GM18868 (cell line): ENCODE measurements around the gene BEAN1.

ENCODE experiments used
- ATAC-seq: cut with Tn5 transposase; IDR thresholded peaks from one replicate; pipeline ENCODE4 v1.9.1; 2021; ENCODE audit warnings: mild to moderate bottlenecking, moderate library complexity; ENCODE audit not compliant: unreplicated experiment

BEAN1 gene, protein sequence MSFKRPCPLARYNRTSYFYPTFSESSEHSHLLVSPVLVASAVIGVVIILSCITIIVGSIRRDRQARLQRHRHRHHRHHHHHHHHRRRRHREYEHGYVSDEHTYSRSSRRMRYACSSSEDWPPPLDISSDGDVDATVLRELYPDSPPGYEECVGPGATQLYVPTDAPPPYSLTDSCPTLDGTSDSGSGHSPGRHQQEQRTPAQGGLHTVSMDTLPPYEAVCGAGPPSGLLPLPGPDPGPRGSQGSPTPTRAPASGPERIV

DNA sequence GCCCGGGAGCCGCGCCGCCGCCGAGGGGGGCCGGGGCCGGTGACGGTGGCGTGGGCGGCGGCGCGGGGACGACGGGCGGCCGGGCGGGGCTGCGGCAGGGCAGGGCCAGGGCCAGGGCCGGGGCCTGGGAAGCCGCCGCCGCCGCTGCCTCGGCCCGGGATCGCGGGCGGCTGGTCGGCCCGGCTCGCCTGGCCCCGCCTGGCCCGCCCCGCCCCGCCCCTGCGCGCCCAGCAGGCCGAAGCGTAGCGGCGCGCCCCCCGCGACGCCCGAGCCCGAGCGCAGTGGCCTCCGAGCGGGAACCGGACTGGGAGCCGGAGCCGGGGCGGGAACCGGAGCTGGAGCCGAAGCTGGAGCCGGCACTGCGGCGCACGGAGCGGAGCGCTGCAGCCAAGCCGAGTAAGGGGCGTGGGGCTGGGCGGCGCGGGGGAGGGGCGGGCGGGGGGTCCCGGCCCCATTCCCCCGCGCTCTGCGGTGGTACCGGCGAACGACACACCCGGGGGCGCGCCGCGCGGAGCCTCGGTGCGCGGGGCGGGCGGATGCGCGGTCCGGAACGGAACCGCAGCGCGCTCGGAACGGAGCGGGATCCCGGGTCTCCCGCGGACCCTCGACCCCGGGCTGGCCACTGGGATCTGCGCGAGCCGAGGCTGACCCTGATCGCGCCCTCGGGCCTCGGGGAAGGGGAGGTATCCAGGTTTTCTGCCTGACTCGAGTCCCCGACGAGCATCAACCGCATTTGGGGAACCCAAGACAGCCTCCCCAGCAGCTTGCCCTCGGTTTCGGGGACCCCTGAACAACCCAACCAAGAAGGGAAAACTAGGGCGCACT, at the start of gene BEAN1:
TSS of gene BEAN1 (plus strand) at position 260 of the 825 bp plus-strand sequence. CDS start 10,382 bp downstream, outside the sequence.
- ATAC-seq = no peak

DNA sequence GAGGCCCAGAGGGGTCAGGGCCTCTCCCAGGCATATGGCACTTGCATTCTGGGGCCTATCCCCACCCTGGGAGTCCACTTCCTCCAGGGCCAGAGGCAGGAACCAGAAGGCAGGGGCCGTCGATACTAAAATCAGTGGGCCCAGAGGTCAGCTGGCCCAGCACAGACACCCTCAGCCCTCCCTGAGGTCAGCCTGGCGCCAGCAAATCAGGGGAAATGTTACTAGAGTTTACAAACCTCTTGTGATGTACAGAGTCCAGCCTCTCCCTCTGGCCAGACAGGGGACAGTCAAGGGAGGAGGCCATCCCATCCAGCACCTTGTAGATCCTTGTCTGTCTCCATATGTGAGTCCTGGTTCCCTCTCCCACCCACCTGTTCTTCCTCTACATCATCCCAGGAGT, 49.8 kb upstream of the BEAN1 start:
- no peak for ATAC-seq

DNA sequence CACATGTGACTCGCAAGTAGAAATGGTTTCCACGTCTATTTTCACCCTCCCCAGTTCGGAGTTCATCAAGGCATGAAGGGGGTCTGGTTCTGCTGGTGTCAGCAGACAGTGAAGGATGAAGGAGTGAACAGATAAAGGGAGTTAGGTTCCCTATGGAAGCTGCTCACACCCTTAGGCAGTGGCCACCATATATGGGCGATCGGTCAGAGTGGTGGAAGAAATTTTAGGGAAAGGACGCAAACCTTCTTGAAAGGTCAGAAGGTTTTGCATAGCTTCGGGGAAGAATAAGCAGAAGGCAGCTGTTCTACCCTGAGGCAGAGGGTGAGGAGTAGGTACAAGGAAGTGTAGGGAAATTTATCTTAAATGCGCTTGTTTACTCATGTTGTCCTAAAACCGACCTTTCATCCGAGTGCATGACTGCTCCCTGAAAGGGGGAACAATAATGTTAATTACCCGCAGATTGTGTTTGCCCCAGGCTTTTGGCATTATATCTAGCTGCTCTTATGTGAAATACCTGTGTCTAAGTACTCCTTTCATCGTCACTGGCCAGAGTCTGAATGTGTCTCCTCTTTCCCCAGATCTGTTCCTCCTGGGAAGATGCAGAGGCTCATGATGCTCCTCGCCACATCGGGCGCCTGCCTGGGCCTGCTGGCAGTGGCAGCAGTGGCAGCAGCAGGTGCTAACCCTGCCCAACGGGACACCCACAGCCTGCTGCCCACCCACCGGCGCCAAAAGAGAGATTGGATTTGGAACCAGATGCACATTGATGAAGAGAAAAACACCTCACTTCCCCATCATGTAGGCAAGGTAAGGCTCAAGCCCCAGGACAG, 48.1 kb upstream of the BEAN1 start:
- ATAC-seq = no peak

DNA sequence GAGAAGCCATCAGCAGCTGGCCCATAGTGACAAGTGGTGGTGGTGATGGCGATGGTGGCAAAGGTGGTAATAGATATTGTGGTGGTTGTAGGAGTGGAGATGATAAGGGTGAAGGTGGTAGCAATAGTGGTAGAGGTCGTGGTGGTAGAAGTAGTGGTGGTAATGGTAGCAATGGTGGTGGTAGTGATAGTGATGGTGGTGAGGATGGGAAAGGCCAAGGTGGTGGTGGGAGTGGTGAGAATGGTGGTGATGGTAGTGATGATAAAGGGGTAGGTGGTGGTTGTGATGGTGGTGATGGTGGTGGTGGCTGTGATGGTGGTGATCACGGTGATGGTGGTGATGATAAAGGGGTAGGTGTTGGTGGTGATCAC, 47.5 kb upstream of the BEAN1 start:
- ATAC-seq = no peak

DNA sequence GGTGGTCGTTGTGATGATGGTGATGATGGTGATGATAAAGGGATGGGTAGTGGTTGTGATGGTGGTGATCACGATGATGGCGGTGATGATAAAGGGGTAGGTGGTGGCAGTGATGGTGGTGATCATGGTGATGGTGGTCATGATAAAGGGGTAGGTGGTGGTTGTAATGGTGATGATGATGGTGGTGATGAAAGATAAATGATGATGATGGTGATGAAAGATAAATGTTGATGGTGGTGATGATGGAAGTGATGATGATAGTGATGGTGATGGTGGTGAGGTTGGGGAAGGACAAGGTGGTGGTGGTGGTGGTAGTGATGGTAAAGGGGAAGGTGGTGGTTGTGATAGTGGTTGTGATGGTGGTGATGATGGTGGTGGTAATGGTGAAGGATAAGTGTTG, 46.7 kb upstream of the BEAN1 start:
- no peak for ATAC-seq

DNA sequence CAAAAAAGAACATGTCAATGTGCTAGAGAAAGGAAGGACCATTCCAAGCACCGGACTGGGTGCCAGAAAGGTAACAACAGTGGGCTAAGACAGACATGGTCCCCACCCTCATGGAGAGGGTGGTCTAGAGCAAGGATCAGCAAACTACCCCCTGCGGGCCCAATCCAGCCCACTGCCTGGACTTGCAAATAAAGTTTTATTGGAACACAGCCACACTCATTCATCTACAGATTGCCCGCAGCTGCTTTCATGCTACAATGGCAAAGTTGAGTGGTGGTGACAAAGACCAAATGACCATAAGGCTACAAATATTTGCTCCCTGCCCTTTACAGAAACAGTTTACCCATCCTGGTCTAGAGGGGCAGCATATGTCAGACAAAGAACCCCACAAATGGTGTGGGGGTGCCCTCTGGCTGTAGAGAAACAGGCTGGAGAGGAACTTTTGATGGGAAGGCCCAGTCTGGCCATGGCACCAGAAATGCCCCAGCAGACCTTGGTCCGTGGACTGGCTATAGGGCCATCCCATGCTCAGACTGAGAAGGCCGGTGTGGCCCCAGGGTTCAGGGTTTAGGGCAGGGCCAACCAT, 45.4 kb upstream of the BEAN1 start:
- ATAC-seq = no peak

DNA sequence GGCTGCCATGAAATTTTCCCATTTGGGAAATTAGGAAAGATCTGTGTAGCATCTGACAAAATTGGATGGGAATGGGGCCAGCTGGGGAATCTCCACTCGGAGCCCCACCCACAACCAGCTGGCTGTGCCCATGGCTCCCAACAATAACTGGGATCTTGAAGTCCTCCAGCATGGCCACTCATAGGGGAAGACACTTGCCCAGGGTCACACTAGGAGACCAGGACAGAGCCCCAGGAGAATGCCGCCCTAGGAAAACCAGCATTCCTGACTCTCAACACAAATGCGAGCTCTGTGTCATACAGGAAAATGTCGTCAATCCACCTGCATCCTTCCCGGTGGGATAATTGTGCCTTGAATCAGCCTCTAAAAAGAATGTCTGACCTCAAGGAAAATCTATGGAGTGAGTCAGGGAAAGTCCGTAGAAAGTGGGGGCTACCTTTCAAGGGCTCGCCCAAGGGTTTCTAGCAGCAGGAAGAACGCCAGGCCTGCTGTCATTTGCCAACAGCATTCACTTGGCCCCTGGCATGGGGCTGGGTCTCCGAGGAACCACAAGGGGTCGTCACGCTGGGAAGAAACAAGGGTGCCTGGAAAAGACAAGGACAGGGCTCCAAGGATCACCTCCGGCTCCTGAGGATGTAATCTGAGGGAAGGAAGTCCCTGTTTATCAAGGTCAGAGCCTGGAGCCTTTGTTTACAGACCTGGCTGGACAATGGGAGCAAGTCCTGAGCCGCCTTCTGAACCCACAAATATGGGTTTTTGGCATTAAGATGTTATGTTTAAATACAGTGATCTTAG, 44.7 kb upstream of the BEAN1 start:
- ATAC-seq = no peak

DNA sequence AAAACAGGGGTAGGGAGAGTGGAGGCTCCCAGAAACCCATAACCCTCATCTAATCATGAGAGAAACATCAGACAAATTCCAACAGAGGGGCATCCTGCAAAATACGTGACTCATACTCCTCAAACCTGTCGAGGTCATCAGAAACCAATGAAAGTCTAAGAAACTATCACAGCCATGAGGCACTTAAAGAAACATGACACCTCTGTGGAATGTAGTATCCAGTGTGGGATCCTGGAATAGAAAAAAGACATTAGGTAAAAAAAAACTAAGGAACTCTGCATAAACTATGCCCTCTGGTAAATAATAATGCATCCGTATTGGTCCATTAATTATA, 44.2 kb upstream of the BEAN1 start:
- no peak for ATAC-seq

DNA sequence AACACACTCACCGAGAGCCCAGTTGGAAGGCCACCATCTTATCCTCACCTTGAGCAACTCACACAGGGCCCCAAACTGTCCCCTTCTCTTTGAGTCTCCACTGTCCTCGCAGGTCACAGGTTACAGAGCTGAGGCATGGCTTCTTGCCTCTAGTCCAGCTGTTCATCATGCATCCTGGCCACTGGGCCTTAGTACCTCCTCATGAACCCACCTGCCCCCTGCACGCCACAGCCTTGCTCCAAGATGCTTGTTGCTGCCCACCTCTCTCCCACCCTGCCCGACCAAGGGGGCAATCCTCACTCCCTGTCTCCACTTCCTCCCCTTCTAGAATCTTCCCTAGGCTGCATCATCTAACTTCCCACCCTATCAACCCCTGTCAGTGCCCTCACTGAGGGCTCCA, 43.5 kb upstream of the BEAN1 start:
- ATAC-seq = no peak

DNA sequence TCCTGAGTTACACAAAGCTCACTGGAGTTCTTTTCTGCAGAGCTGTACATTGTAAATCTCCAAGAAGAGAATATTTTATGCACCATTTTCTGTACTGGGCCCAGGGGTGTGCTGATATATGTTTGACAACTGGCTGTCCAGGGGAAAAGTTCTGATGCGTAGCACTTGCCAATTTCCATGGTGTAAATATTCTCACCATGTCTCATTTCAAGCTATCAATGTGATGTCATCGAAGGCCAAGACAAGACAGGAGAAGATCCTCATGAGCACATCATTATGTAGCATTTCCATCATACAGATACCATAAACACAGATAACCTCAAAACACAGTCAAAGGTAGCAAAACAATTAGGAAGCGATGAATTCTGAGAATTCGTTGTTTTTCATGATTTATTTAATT, 41.7 kb upstream of the BEAN1 start:
- no peak for ATAC-seq

DNA sequence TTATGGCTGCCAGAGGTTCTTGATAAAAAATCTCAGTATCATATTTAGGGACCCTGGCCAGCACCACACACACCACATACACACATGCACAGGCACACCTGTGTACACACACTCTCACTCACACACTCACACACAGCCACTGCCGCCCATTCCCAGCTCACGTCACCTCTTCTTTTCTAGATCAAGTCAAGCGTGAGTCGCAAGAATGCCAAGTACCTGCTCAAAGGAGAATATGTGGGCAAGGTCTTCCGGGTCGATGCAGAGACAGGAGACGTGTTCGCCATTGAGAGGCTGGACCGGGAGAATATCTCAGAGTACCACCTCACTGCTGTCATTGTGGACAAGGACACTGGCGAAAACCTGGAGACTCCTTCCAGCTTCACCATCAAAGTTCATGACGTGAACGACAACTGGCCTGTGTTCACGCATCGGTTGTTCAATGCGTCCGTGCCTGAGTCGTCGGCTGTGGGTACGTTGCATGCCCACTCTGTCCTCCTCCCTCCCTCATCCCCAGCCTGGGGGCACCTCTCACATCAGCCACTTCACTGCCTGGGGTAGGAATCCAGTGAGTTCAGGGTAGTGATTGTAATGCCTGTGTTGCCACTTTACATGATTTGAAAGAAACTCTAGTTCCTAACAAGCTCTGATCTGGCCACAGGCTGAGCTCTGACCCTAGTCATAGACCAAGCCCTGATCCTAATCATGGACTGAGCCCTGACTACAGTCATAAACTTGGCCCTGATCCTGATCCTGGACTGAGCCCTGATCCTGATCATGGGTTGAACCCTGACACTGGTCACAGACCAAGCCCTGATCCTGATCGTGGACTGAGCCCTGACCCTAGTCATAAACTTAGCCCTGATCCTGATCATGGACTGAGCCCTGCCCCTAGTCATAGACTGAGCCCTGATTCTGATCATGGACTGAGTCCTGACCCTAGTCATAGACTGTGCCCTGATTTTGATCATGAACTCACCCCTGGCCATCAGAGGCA, 40.2 kb upstream of the BEAN1 start:
- no peak for ATAC-seq

DNA sequence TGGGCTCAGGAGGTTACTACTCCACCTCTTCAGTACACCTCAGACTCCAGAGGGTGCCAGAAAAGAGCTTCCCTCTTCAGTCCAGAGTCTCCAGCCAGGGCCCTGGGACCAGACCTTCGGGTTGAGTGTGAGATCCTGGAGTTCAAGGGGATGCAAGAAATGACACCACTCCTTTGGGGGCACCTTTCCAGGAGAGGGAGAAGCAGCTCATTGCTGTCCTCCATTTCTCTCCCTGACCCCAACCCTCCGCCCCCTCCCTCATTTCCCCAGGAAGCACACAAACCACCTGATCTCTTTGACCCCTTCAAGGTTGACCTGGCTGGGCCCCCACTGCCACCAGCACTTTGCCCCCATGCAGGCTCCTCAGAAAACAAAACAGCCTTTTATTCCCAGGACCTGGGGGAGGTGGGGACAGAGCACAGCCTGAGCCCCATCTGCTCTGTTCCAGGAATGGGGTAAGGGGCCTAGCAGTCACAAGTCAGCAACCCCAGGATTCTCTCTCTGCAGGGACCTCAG, 39.2 kb upstream of the BEAN1 start:
- ATAC-seq = no peak

DNA sequence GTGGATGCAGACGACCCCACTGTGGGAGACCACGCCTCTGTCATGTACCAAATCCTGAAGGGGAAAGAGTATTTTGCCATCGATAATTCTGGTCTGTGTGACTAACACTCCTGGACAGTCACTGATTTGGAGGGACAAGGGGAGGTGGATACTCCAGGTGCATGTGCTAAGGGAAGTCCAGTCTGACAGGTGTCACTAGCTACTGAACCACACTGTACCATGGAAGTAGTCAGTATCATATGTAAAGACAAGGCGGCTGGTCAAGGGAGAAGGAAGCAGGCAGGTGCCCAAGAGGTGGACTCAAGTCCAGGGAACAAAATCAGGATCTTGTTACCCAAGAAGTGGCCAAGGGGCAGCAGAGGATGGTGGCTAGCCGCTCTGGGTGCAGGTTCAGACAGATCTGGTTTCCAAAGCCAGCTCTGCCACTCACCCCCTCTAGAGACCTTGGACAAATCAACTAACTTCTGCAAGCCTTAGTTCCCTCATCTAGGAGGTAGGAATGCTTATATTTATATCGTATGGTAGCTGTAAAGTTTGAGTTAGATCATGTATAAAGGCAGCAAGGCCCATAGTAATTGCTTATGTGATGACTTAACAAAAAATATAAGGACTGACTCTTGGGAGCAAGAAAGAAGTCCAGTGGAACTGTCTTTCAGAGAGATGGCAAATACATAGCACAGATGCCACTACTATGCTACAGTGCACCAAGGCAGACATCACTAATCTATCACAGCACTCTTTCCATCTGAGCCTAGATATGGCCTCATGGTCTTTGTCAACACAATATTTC, 38.5 kb upstream of the BEAN1 start:
- ATAC-seq = no peak

DNA sequence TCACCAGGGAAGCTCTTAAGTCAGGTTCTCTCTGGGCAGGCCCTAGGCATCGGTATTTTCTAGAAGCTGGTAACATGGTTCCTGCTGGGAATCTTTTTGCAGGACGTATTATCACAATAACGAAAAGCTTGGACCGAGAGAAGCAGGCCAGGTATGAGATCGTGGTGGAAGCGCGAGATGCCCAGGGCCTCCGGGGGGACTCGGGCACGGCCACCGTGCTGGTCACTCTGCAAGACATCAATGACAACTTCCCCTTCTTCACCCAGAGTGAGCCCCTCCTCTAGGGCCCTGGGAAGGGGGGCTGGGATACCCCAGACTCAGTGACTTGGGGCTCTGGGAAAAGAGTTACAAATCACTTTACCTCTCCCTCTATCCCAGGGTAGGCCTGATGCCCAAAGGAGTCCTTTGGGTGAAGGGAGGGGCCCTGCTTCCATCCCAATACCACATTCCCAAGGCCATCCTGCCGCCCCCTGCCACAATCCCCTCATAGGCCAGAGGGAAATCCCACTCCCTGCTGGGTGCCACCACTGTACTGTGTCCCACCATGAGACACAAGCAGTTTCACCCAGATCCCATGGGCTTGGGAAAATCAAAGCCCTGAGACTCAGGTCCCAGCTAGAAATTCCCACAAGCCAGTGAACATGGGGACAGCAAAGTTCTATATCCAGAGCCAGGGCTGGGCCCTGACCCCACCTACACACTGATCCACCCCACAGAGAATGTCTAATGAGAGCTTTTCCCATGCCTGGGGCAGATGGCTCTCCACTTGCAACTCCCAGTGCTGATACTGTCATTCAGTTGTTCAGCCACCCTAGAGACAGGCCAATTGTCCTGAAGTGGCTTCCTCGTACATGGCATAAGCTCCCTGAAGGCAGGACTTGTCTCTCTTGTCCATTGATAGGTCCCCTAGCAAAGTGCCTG, 37.6 kb upstream of the BEAN1 start:
- no peak for ATAC-seq

DNA sequence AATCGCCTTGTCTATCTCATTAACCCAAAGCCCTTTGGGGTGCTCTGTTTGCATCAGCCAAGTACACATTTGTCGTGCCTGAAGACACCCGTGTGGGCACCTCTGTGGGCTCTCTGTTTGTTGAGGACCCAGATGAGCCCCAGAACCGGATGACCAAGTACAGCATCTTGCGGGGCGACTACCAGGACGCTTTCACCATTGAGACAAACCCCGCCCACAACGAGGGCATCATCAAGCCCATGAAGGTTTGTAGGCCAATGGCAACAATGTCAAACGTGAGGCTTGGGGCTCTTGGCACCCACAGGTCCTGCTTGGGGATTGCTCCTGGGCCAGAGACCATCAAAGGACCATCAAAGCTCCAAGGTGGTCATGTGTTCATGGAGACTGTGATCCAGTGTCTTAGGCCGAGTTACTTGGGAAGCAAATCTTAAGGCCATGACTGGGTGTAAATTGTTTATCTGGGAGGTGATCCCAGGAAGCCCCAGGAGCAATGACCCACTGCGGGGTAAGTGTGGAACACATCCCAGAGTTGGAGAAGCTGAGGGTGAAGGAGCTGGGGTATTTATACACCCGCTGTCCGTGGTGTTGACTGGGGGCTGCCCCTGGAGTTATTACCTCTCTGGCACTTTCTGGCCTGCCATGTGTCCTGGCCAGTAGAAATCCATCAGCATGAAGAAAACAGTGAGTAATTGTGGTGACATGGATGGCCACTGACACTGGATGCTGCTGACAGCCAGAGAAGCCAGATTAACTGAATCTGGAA, 36.6 kb upstream of the BEAN1 start:
- ATAC-seq = no peak
